Activated naive CD4-positive, alpha-beta T cell treated with anti-CD3 and anti-CD28 coated beads, Interleukin-2, amount 10 ng/mL, durations not matched to agents 7 days and 5 days (primary cell): ENCODE data around the gene RAB1A.

ENCODE experiments used
- CTCF ChIA-PET: fragments of 350-600 bp; sonication (Branson Sonifier 250); formaldehyde crosslinking; loops from one replicate; lab custom pipeline; 2021; ENCODE audit warnings: antibody characterized with exemption; lab: Charles Lee
- DNase-seq: peaks from one replicate; pipeline ENCODE4 v3.0.0-alpha.2; 2020
- H3K27ac Mint-ChIP-seq: one replicate; pipeline ENCODE4 v1.8.0; 2021; ENCODE audit warnings: mild to moderate bottlenecking, moderate library complexity, mixed read lengths
- H3K27me3 Mint-ChIP-seq: one replicate; pipeline ENCODE4 v1.8.0; 2021; ENCODE audit warnings: mild to moderate bottlenecking, mixed read lengths
- H3K36me3 Mint-ChIP-seq: one replicate; pipeline ENCODE4 v1.8.0; 2021; ENCODE audit warnings: mixed read lengths
- H3K4me1 Mint-ChIP-seq: one replicate; pipeline ENCODE4 v1.8.0; 2021; ENCODE audit warnings: mixed read lengths
- H3K4me3 Mint-ChIP-seq: one replicate; pipeline ENCODE4 v1.8.0; 2021; ENCODE audit warnings: mild to moderate bottlenecking, moderate library complexity, mixed read lengths
- H3K9me3 Mint-ChIP-seq: one replicate; pipeline ENCODE4 v1.8.0; 2021; ENCODE audit warnings: mixed read lengths

The RAB1A gene

GRCh38 chr2:65057054-65057375 is 72.9 kb downstream of the RAB1A start:
- Mint-ChIP-seq H3K27ac (peak overlapping the region; percentile 87), H3K4me1 (peaks cover 64% of the 10 kb centered on the region), H3K9me3 (no peaks in the 10 kb centered on the region), H3K4me3 (peak overlapping the region; percentile 77), H3K27me3 (no peaks in the 10 kb centered on the region), H3K36me3 (peaks cover 3% of the 10 kb centered on the region)
- DNase-seq = no peak
- CTCF ChIA-PET = interaction anchor here (0.6 to 1.2 kb wide), 3 partner anchors 67 to 516 kb away, joined by 3 to 5 read pairs (median 3); no protein-coding TSS in a partner anchor

GRCh38 chr2:65056215-65057053 is 73.5 kb downstream of the RAB1A start, which contains the start of gene CEP68:
Gene CEP68 (plus strand): TSS chr2:65056416. CDS start chr2:65069445, 13,029 bp downstream.
- Mint-ChIP-seq H3K36me3 (peaks cover 3% of the 10 kb centered on the region), H3K9me3 (no peaks in the 10 kb centered on the region), H3K4me1 (peaks cover 64% of the 10 kb centered on the region), H3K27me3 (no peaks in the 10 kb centered on the region), H3K4me3 (peak within 1 kb of the TSS; percentile 95), H3K27ac (peak within 1 kb of the TSS; percentile 95)
- peak; percentile 98 for DNase-seq
- CTCF ChIA-PET = interaction anchor here (1.1 to 1.9 kb wide), 4 partner anchors 9 to 517 kb away, joined by 3 to 14 read pairs (median 4); no protein-coding TSS in a partner anchor

GRCh38 chr2:65055422-65056214 is 74.3 kb downstream of the RAB1A start:
- Mint-ChIP-seq H3K27me3 (no peaks in the 10 kb centered on the region), H3K4me3 (peak overlapping the region; percentile 95), H3K4me1 (peaks cover 64% of the 10 kb centered on the region), H3K27ac (peak overlapping the region; percentile 95), H3K9me3 (no peaks in the 10 kb centered on the region), H3K36me3 (peaks cover 3% of the 10 kb centered on the region)
- no peak for DNase-seq
- CTCF ChIA-PET = interaction anchor here (0.5 to 1.9 kb wide), 5 partner anchors 10 to 170 kb away, joined by 3 to 14 read pairs (median 3); no protein-coding TSS in a partner anchor

GRCh38 chr2:65054749-65055421 is 75.0 kb downstream of the RAB1A start:
- peaks cover 2% of the 10 kb centered on the region for H3K36me3 Mint-ChIP-seq
- no peaks in the 10 kb centered on the region for H3K9me3 Mint-ChIP-seq
- CTCF ChIA-PET = interaction anchor here (0.5 to 1.9 kb wide), 7 partner anchors 10 to 919 kb away, joined by 3 to 14 read pairs (median 3); no protein-coding TSS in a partner anchor
- peak overlapping the region; percentile 24 for H3K27ac Mint-ChIP-seq
- peak overlapping the region; percentile 95 for H3K4me3 Mint-ChIP-seq
- no peaks in the 10 kb centered on the region for H3K27me3 Mint-ChIP-seq
- H3K4me1 Mint-ChIP-seq = peaks cover 64% of the 10 kb centered on the region
- DNase-seq = no peak

GRCh38 chr2:65053199-65053598 is 76.7 kb downstream of the RAB1A start:
- CTCF ChIA-PET = interaction anchor here (0.6 to 1.7 kb wide), 4 partner anchors 12 to 141 kb away, joined by 3 to 9 read pairs (median 4); no protein-coding TSS in a partner anchor
- Mint-ChIP-seq H3K9me3 (peaks cover 1% of the 10 kb centered on the region), H3K27me3 (no peaks in the 10 kb centered on the region), H3K27ac (peak overlapping the region; percentile 82), H3K4me3 (no peak overlapping the region), H3K4me1 (peaks cover 52% of the 10 kb centered on the region), H3K36me3 (peaks cover 2% of the 10 kb centered on the region)
- peak; percentile 76 for DNase-seq

- Mint-ChIP-seq H3K9me3 (peaks cover 6% of the 10 kb centered on the region), H3K4me3 (no peak overlapping the region), H3K36me3 (peaks cover 7% of the 10 kb centered on the region), H3K27ac (no peak overlapping the region), H3K4me1 (peaks cover 38% of the 10 kb centered on the region), H3K27me3 (no peaks in the 10 kb centered on the region)
- CTCF ChIA-PET = no interaction called here
- no peak for DNase-seq
Observed at GRCh38 chr2:65050931-65051330, 79.0 kb downstream of the RAB1A start.

GRCh38 chr2:65049010-65049639 is 80.8 kb downstream of the RAB1A start:
- DNase-seq = no peak

GRCh38 chr2:65046633-65047407 is 83.1 kb downstream of the RAB1A start:
- Mint-ChIP-seq H3K9me3 (peaks cover 17% of the 10 kb centered on the region), H3K27me3 (peaks cover 3% of the 10 kb centered on the region), H3K27ac (no peak overlapping the region), H3K4me1 (peaks cover 13% of the 10 kb centered on the region), H3K36me3 (peaks cover 20% of the 10 kb centered on the region), H3K4me3 (no peak overlapping the region)
- CTCF ChIA-PET = interaction anchor here (0.5 to 2.1 kb wide), 3 partner anchors 87 to 131 kb away, joined by 3 to 8 read pairs (median 3); no protein-coding TSS in a partner anchor
- no peak for DNase-seq

More at GRCh38 chr2:65049010-65049639, 80.8 kb downstream of the RAB1A start:
- H3K4me1 Mint-ChIP-seq = peaks cover 25% of the 10 kb centered on the region
- peaks cover 12% of the 10 kb centered on the region for H3K9me3 Mint-ChIP-seq
- CTCF ChIA-PET = interaction anchor here (0.6 kb wide), 1 partner anchor 131 kb away, joined by 4 read pairs; no protein-coding TSS in a partner anchor
- no peak overlapping the region for H3K27ac Mint-ChIP-seq
- peaks cover 2% of the 10 kb centered on the region for H3K27me3 Mint-ChIP-seq
- no peak overlapping the region for H3K4me3 Mint-ChIP-seq
- peaks cover 16% of the 10 kb centered on the region for H3K36me3 Mint-ChIP-seq

GRCh38 chr2:65045651-65046050 is 84.3 kb downstream of the RAB1A start:
- CTCF ChIA-PET = no interaction called here
- Mint-ChIP-seq H3K9me3 (peaks cover 17% of the 10 kb centered on the region), H3K4me1 (peaks cover 15% of the 10 kb centered on the region), H3K27me3 (peaks cover 3% of the 10 kb centered on the region), H3K4me3 (no peak overlapping the region), H3K27ac (no peak overlapping the region), H3K36me3 (peaks cover 20% of the 10 kb centered on the region)
- DNase-seq = no peak

- Mint-ChIP-seq H3K27me3 (peaks cover 3% of the 10 kb centered on the region), H3K27ac (no peak overlapping the region), H3K4me1 (peaks cover 24% of the 10 kb centered on the region), H3K4me3 (no peak overlapping the region), H3K9me3 (peaks cover 17% of the 10 kb centered on the region), H3K36me3 (peaks cover 20% of the 10 kb centered on the region)
- no peak for DNase-seq
- CTCF ChIA-PET = interaction anchor here (0.6 to 3.4 kb wide), 5 partner anchors 11 to 141 kb away, joined by 3 to 31 read pairs (median 4); no protein-coding TSS in a partner anchor
Observed at GRCh38 chr2:65044097-65044735, 85.7 kb downstream of the RAB1A start.

GRCh38 chr2:65043001-65043400 is 86.9 kb downstream of the RAB1A start:
- no peak for DNase-seq
- no peak overlapping the region for H3K27ac Mint-ChIP-seq
- H3K4me1 Mint-ChIP-seq = peaks cover 24% of the 10 kb centered on the region
- H3K27me3 Mint-ChIP-seq = peaks cover 3% of the 10 kb centered on the region
- H3K9me3 Mint-ChIP-seq = peaks cover 14% of the 10 kb centered on the region
- no peak overlapping the region for H3K4me3 Mint-ChIP-seq
- CTCF ChIA-PET = interaction anchor here (1.0 to 3.4 kb wide), 6 partner anchors 10 to 148 kb away, joined by 3 to 31 read pairs (median 4); no protein-coding TSS in a partner anchor
- H3K36me3 Mint-ChIP-seq = peaks cover 18% of the 10 kb centered on the region
